GM23248 (cell line): ENCODE measurements around the gene FTO.

Source experiments
- EZH2 ChIP-seq: fragments of 200-600 bp; sonication (generic); IDR thresholded peaks from 2 replicates; pipeline ENCODE4 v1.6.1; 2018; ENCODE audit warnings: antibody characterized with exemption, mild to moderate bottlenecking; ENCODE audit not compliant: insufficient read depth, poor library complexity, severe bottlenecking
- EZH2phosphoT487 ChIP-seq: fragments of 200-600 bp; sonication (generic); IDR thresholded peaks from 2 replicates; pipeline ENCODE4 v1.6.1; 2018; ENCODE audit warnings: antibody characterized with exemption, moderate library complexity, mild to moderate bottlenecking, low read depth; ENCODE audit not compliant: insufficient read depth

DNA sequence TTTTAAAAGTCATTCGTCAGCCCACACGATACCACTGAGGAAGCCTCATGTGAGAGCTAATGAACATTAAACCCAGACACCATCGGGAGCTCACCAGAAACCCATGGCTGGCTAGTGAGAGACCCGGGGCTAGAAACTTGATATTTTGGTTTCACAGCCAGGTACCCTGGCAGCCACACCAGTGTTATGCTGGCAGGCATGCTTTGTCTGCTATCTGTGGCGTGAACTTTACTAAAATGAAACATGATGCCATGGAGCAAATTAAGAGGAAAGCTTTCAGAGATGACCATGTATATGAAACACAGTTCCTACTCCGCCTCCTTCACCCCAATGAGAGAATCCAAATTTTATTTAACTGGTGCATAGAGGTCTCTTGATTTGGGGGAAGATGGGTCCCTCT is 291.4 kb downstream of the FTO start:
- TF ChIP-seq EZH2 (no peak), EZH2phosphoT487 (no peak)
